Left ventricle myocardium inferior (tissue), 1 donor: ENCODE data around the gene ASTN1. TPM values are rescaled to one million over a fixed set of nuclear protein-coding genes. Genes with fewer than 3 reads are reported as not detected.

Experiments used
- DNase-seq: peaks from one replicate; pipeline ENCODE4 v3.0.0-alpha.2; 2020
- H3K27ac ChIP-seq: fragments of 200-600 bp; replicated peaks from 2 replicates; pipeline ENCODE4 v1.8.0; 2021
- H3K27me3 ChIP-seq: fragments of 200-600 bp; 2 replicates; pipeline ENCODE4 v1.8.0; 2021; ENCODE audit warnings: low read depth
- H3K36me3 ChIP-seq: fragments of 200-600 bp; 2 replicates; pipeline ENCODE4 v1.8.0; 2021
- H3K4me1 ChIP-seq: fragments of 200-600 bp; 2 replicates; pipeline ENCODE4 v1.8.0; 2021
- H3K4me3 ChIP-seq: fragments of 200-600 bp; 2 replicates; pipeline ENCODE4 v1.8.0; 2021; ENCODE audit warnings: mild to moderate bottlenecking, moderate library complexity
- H3K9me3 ChIP-seq: fragments of 200-600 bp; replicated peaks from 2 replicates; pipeline ENCODE4 v1.8.0; 2021
- CTCF ChIP-seq: fragments of 200-600 bp; IDR thresholded peaks from 2 replicates; pipeline ENCODE4 v1.8.0; 2021; ENCODE audit warnings: antibody characterized with exemption, mild to moderate bottlenecking, borderline replicate concordance
- intact Hi-C: fragments of 100-400 bp; cut with micrococcal nuclease; formaldehyde crosslinking; loops from one replicate; pipeline ENCODE4 v1.11.0; 2022
- long read RNA-seq: library from polyadenylated mRNA; unstranded; transcript quantifications from one replicate; pipeline ENCODE4 v2.0.0, GENCODE V29; 2021
- total RNA-seq: library from RNA; stranded (reverse); fragmentation: NEBNext Ultra II Directional; extraction: Animal tissue kit (Norgen Biotek cat#: 25700); gene quantifications from one replicate; pipeline ENCODE4 v1.2.1, GENCODE V29; 2021
- donor health status: DM: no; HTN: yes; CAD: no; lungs with severe emphysema.

The ASTN1 gene
- total RNA-seq: 0.33 TPM
- long read RNA-seq, partial matches to known transcripts: 0 of 2 reads
- long read RNA-seq, other reads (novel, unspliced or antisense): 1 of 2 reads

GRCh38 chr1:177164380-177165068, at the start of gene ASTN1:
TSS of gene ASTN1 (minus strand) at chr1:177164712. CDS start at chr1:177164676, 36 bp downstream.
- Histone ChIP-seq H3K9me3 (no peaks in the 10 kb centered on the region), H3K4me3 (peak within 1 kb of the TSS; percentile 62), H3K27me3 (peaks cover 85% of the 10 kb centered on the region), H3K4me1 (peaks cover 12% of the 10 kb centered on the region), H3K27ac (no peak within 1 kb of the TSS), H3K36me3 (no peaks in the 10 kb centered on the region)
- intact Hi-C loops: no loop called here
- TF ChIP-seq CTCF: no peak
- DNase-seq: no peak

- no peak for TF ChIP-seq CTCF
- H3K27me3 ChIP-seq: no peaks in the 10 kb centered on the region
- H3K4me1 ChIP-seq: peaks cover 45% of the 10 kb centered on the region
- H3K4me3 ChIP-seq: no peak overlapping the region
- H3K27ac ChIP-seq: peak overlapping the region; percentile 54
- no peaks in the 10 kb centered on the region for H3K36me3 ChIP-seq
- DNase-seq: no peak
- intact Hi-C loops: no loop called here
- H3K9me3 ChIP-seq: peaks cover 19% of the 10 kb centered on the region
These were observed 46.7 kb upstream of the ASTN1 start for GRCh38 chr1:177211231-177211630.

- H3K36me3 ChIP-seq: no peaks in the 10 kb centered on the region
- H3K4me1 ChIP-seq: peaks cover 45% of the 10 kb centered on the region
- peaks cover 7% of the 10 kb centered on the region for H3K9me3 ChIP-seq
- H3K27me3 ChIP-seq: no peaks in the 10 kb centered on the region
- H3K27ac ChIP-seq: peak overlapping the region; percentile 64
- H3K4me3 ChIP-seq: no peak overlapping the region
- no peak for TF ChIP-seq CTCF
- intact Hi-C loops: no loop called here
- DNase-seq: no peak
These were observed 45.6 kb upstream of the ASTN1 start for GRCh38 chr1:177210071-177210470.

- no peak for TF ChIP-seq CTCF
- Histone ChIP-seq H3K27me3 (no peaks in the 10 kb centered on the region), H3K4me1 (peaks cover 45% of the 10 kb centered on the region), H3K9me3 (peaks cover under 1% of the 10 kb centered on the region), H3K4me3 (no peak overlapping the region), H3K36me3 (no peaks in the 10 kb centered on the region), H3K27ac (peak overlapping the region; percentile 64)
- DNase-seq: peak; percentile 51
- intact Hi-C loops: no loop called here
These were observed 44.8 kb upstream of the ASTN1 start for GRCh38 chr1:177209357-177209756.

GRCh38 chr1:177208920-177209319, 44.4 kb upstream of the ASTN1 start:
- DNase-seq: no peak
- Histone ChIP-seq H3K4me3 (no peak overlapping the region), H3K4me1 (peaks cover 45% of the 10 kb centered on the region), H3K27me3 (no peaks in the 10 kb centered on the region), H3K9me3 (no peaks in the 10 kb centered on the region), H3K36me3 (no peaks in the 10 kb centered on the region), H3K27ac (peak overlapping the region; percentile 64)
- no peak for TF ChIP-seq CTCF
- intact Hi-C loops: no loop called here
